ENCODE results near the gene ABHD2. TPM values are rescaled to one million over a fixed set of nuclear protein-coding genes. Genes with fewer than 3 reads are reported as not detected.

ABHD2 gene
- total RNA-seq, 6 donors from 2014 or later, result 84.1 to 230 (median 174) TPM

- TF ChIP-seq POLR2AphosphoS5 (IDR thresholded peaks at IDR 0.05) (peak in 1 of 2 donors; percentile 65), CTCF (IDR thresholded peaks at IDR 0.05) (no peak)
- peaks cover 0 to 4% (median 1%) of the 10 kb centered on the region in 4 donors for H3K36me3 ChIP-seq
- no peak overlapping the region for H3K4me3 ChIP-seq
- ATAC-seq (ENCODE audit: low FRiP score in 2 of 2), result no peak
- 82 to 87% methylated on average over 3 to 9 of the region's 9 CpGs for WGBS, 2 donors
- peaks cover 38 to 68% (median 50%) of the 10 kb centered on the region in 4 donors for H3K4me1 ChIP-seq
- no peak for DNase-seq
- no peaks in the 10 kb centered on the region for H3K27me3 ChIP-seq
- peak overlapping the region; percentile 53 to 75 (median 64) for H3K27ac ChIP-seq
- no peaks in the 10 kb centered on the region for H3K9me3 ChIP-seq
Measured at GRCh38 chr15:89104172-89104564, 15.9 kb downstream of the ABHD2 start.

- Histone ChIP-seq H3K4me1 (peaks cover 38 to 68% (median 50%) of the 10 kb centered on the region in 4 donors), H3K27me3 (no peaks in the 10 kb centered on the region), H3K4me3 (no peak overlapping the region), H3K27ac (peak overlapping the region; percentile 53 to 75 (median 64)), H3K9me3 (no peaks in the 10 kb centered on the region), H3K36me3 (peaks cover 0 to 4% (median 1%) of the 10 kb centered on the region in 4 donors)
- no peak for DNase-seq
- TF ChIP-seq CTCF (IDR thresholded peaks at IDR 0.05) (no peak), POLR2A (IDR thresholded peaks at IDR 0.05) (no peak), POLR2AphosphoS5 (IDR thresholded peaks at IDR 0.05) (peak in 1 of 2 donors; percentile 48), EP300 (IDR thresholded peaks at IDR 0.05) (peak in 1 of 4 donors; percentile 49)
- ATAC-seq (ENCODE audit: low FRiP score in 2 of 2), result no peak
- WGBS, 2 donors, result 37 to 62% methylated on average over 4 of the region's 4 CpGs
Measured at GRCh38 chr15:89105147-89105546, 16.9 kb downstream of the ABHD2 start.

GRCh38 chr15:89106200-89106599 is 17.9 kb downstream of the ABHD2 start:
- H3K4me3 ChIP-seq, result no peak overlapping the region
- no peak for DNase-seq
- H3K36me3 ChIP-seq, result peaks cover 0 to 4% (median 1%) of the 10 kb centered on the region in 4 donors
- peaks cover 33 to 63% (median 45%) of the 10 kb centered on the region in 4 donors for H3K4me1 ChIP-seq
- ATAC-seq (ENCODE audit: low FRiP score in 2 of 2), result no peak
- H3K27me3 ChIP-seq, result no peaks in the 10 kb centered on the region
- 96 to 99% methylated on average over 10 to 11 of the region's 11 CpGs for WGBS, 2 donors
- no peaks in the 10 kb centered on the region for H3K9me3 ChIP-seq
- no peak for TF ChIP-seq POLR2AphosphoS5 (IDR thresholded peaks at IDR 0.05)
- TF ChIP-seq CTCF (IDR thresholded peaks at IDR 0.05), result no peak
- no peak for TF ChIP-seq EP300 (IDR thresholded peaks at IDR 0.05)
- no peak for TF ChIP-seq POLR2A (IDR thresholded peaks at IDR 0.05)
- peak overlapping the region in 3 of 4 donors; percentile 53 to 75 (median 57) for H3K27ac ChIP-seq

GRCh38 chr15:89107984-89108383 is 19.7 kb downstream of the ABHD2 start:
- Histone ChIP-seq H3K27ac (peak overlapping the region in 3 of 4 donors; percentile 21 to 45 (median 42)), H3K36me3 (peaks cover 0 to 4% (median 1%) of the 10 kb centered on the region in 4 donors), H3K9me3 (no peaks in the 10 kb centered on the region), H3K4me3 (no peak overlapping the region), H3K4me1 (peaks cover 25 to 60% (median 39%) of the 10 kb centered on the region in 4 donors), H3K27me3 (no peaks in the 10 kb centered on the region)
- WGBS, 2 donors, result 60 to 79% methylated on average over 5 of the region's 5 CpGs
- TF ChIP-seq POLR2A (IDR thresholded peaks at IDR 0.05) (no peak), POLR2AphosphoS5 (IDR thresholded peaks at IDR 0.05) (no peak), CTCF (IDR thresholded peaks at IDR 0.05) (no peak), EP300 (IDR thresholded peaks at IDR 0.05) (no peak)
- DNase-seq, result no peak
- no peak for ATAC-seq (ENCODE audit: low FRiP score in 2 of 2)

- DNase-seq (no peak), ATAC-seq (ENCODE audit: low FRiP score in 2 of 2) (no peak)
- peak overlapping the region in 1 of 4 donors; percentile 58 for H3K27ac ChIP-seq
- no peaks in the 10 kb centered on the region for H3K9me3 ChIP-seq
- TF ChIP-seq EP300 (IDR thresholded peaks at IDR 0.05), result no peak
- TF ChIP-seq POLR2AphosphoS5 (IDR thresholded peaks at IDR 0.05), result no peak
- no peak for TF ChIP-seq CTCF (IDR thresholded peaks at IDR 0.05)
- TF ChIP-seq POLR2A (IDR thresholded peaks at IDR 0.05), result no peak
- H3K36me3 ChIP-seq, result peaks cover 0 to 4% (median 1%) of the 10 kb centered on the region in 4 donors
- H3K4me1 ChIP-seq, result peaks cover 22 to 64% (median 40%) of the 10 kb centered on the region in 4 donors
- no peak overlapping the region for H3K4me3 ChIP-seq
- 72 to 85% methylated on average over 4 of the region's 4 CpGs for WGBS, 2 donors
- H3K27me3 ChIP-seq, result no peaks in the 10 kb centered on the region
Measured at GRCh38 chr15:89108835-89109234, 20.6 kb downstream of the ABHD2 start.

All from upper lobe of left lung (tissue), 6 donors.